Endometrial microvascular endothelial cells (primary cell): ENCODE results near the gene TOM1L1. TPM values are rescaled to one million over a fixed set of nuclear protein-coding genes. Genes with fewer than 3 reads are reported as not detected.

Experiments used
- in situ Hi-C: cut with HindIII; loops from 2 replicates; pipeline ENCODE4 v1.10.0; 2017; ENCODE audit warnings: low sequenced_read_pairs, low pct_unique_long_range_greater_than_20kb; ENCODE audit errors: inconsistent ontology term
- total RNA-seq: library from RNA; depleted of rRNA; stranded (reverse); fragments of >200 nt; gene quantifications from one replicate; pipeline ENCODE4 v1.2.3, GENCODE V29; 2015; ENCODE audit errors: inconsistent ontology term

TOM1L1 gene, protein sequence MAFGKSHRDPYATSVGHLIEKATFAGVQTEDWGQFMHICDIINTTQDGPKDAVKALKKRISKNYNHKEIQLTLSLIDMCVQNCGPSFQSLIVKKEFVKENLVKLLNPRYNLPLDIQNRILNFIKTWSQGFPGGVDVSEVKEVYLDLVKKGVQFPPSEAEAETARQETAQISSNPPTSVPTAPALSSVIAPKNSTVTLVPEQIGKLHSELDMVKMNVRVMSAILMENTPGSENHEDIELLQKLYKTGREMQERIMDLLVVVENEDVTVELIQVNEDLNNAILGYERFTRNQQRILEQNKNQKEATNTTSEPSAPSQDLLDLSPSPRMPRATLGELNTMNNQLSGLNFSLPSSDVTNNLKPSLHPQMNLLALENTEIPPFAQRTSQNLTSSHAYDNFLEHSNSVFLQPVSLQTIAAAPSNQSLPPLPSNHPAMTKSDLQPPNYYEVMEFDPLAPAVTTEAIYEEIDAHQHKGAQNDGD
- total RNA-seq = 22.8 TPM

DNA sequence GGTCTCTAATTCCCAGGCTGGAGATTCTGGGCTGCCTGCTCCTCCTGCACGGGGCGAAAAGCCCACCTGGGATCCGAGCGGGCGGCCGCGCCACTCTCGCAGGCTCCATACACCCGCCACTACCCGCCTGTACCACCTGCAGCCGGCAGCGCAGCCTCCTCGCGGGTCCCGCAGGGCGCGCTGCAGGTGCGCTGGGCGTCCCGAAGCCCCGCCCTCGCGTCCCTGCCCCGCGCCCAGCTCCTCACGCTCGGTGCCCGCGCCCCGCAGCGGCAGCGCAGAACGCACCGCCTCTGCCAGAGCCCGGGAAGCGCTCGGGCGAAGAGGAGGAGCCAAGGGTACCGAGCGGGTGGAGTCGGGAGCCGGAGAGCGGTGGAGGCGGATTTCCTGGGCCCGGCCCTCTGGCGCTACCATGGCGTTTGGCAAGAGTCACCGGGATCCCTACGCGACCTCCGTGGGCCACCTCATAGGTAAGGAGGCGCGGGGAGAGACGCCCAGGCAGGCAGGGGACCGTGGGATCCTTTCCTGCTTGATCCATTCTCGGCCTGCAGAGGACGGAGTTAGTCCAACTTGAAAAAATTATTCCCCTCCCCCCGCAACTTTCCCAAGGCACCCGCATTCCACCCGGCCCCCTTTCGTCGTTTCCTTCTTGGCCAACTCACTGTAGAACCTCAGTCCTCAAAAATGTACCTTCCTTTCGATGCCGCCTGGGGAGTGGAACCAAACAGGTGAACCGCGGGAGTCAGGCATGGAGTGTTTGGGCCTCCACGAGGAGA lies at the start of gene TOM1L1:
Gene TOM1L1, plus strand, starts transcription at position 396 of the 773 bp plus-strand sequence. Its CDS starts 14 bp downstream, at position 410.
- in situ Hi-C loops = no loop called here

DNA sequence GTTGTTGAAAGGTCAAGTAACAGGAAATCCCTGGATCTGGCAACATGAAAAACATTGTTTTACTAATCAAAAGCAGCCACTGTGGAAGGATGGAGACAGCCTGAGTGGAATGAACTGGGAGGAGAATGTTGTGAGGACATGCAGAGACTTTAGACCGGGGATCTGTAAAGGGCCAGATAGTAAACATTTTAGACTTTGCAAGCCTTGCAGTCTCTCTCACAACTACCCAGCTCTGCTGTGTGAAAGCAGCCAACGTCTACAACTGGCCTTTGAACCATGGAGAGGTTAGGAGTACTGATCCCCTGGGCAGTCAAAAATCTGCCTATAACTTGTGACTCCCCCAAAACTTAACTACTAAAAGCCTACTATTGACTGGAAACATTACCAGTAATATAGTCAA lies 41.5 kb upstream of the TOM1L1 start:
- in situ Hi-C loops = no loop called here

DNA sequence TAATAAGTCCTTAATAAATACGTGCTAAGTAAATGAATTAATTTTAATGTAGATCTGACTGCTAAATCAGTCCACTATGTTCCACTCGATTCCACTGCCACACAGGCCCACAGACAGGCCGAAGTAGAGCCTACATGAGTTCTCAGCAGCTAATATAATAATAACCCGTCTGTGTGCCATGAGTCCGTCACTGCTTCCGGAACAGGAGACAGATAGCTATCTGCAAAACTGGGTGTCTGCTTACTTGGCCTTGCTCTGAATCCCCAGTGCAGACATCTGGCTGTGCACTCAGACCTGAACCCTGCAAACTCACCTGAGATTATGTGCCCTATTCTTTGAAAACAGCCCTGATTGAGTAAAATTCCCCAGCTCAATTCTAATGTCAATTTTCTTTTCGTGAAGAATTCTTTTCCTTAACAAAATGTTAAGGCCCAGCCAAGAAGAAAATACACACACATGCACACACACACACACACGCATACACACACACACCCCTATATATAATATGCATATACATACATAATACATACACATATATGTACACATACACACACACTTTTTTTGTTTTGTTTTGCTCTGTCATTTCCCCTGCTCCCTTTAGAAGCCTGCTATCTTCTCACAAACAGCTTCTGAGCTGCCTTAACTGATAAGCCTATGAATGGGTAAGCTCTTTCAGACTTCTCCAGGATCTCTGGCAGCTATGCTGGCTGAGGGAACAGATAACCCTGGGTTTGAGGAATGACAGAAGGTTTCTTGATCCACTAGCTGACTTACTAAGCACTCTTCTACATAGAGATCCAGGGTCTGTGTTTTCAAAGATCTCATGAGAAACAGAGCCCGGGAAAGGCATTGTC lies 39.8 kb upstream of the TOM1L1 start:
- in situ Hi-C loops = no loop called here

DNA sequence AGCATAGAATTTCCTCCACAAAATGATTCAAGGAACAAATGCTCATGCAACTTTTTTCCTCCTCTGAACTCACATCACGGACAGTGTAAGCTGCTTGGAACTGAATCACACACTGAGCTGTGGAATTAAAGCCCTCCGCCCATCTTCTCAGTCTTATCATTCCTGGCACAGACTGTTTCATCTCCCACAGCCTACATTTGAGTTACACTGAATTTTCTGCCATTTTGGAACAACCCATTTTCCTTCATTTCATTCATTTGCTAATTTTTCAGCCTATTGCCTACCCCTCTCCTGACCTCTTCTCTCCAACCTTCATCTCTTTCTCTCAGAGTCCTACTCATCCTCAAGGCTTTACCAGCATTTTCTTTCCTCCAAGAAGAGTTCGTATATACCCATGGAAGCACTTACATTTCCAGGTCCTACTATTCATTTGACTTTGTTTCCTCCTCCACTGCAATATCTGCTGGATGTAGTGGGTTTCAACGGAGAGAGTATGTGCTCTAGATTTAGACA lies 39.1 kb upstream of the TOM1L1 start:
- in situ Hi-C loops = no loop called here

DNA sequence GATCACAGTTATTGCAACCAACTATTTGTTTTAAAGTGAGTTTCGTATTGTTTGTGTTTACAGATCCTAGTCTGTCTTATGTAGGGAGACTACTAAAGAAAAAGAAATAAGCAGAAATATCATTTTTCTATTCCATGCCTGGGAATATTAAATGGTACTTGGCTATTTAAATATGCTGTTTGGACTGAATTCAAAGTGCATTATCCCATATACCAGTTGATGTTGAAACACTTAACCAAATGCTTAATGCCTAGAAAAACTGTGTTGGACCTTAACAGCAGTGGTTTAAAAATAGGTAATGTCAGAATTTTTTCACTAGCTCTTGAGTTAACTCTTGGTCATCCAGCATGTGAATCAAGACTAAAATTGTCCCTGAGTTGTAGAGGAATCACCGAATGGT lies 37.5 kb upstream of the TOM1L1 start:
- in situ Hi-C loops = no loop called here

DNA sequence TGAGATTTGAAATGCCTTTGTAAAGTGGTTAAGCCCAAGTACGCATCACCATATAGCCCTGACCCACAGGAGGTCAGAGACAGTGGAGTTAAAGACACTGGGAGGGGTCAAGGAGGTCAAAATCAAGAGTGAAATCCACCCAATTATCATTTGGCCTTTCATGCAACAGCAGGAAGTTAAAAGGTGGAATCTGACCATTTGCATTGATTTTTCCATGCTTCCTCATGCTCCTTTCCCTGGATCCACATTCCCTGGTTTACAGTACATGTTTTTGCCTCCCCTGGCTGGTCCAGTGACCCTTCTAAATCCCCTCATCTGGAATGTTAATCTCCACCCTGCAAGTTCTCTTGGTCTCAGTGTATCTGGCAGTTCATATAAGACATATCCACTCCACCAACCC lies 36.6 kb upstream of the TOM1L1 start:
- in situ Hi-C loops = no loop called here

DNA sequence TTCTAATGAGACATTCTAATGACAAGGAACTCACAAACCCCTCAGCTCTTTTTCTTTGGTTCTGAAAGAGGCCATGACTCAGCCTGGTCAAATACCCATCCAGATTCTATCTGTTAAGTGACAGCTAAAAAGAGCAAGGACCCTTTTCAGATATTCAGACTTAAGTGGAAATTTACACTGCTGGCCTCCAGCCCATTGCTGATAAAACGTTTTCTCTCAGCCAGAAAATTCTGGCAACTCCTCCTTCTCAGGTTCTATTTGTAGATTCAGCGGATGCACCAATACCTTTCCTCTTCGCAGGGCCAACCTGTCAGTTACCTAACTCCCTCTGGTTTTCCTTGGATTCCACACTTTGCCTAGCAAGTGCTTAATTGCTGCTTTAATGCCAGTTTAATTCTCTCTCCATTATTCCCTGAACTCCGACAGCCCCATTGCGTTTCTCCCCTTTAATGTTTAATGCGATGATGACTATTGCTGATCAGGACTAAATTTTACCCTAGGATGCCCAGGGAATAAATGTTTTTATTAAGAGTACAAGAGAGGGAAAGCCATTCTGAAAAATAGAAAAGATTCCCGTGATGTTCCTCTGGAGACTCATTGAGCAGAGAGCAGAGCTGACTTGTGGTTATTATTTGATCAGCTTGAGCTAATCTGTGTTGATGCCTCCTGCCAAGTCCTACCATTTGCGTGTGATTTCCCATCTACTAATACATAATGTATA lies 35.9 kb upstream of the TOM1L1 start:
- in situ Hi-C loops = no loop called here

DNA sequence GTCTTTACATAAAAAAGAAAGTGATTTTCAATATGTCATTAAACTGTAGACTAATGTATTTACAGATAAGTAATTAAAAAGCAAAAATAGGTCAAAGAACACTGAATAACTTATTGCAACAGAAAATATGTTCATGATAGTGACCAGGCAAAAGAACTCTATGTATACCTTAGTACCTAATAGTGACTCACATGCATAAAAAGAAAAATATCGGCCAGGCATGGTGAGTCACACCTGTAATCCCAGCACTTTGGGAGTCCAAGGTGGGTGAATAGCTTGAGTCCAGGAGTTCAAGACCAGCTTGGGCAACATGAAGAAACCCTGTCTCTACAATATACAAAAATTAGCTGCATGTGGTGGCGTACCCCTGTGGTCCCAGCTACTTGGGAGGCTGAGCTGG lies 33.0 kb upstream of the TOM1L1 start:
- in situ Hi-C loops = no loop called here

DNA sequence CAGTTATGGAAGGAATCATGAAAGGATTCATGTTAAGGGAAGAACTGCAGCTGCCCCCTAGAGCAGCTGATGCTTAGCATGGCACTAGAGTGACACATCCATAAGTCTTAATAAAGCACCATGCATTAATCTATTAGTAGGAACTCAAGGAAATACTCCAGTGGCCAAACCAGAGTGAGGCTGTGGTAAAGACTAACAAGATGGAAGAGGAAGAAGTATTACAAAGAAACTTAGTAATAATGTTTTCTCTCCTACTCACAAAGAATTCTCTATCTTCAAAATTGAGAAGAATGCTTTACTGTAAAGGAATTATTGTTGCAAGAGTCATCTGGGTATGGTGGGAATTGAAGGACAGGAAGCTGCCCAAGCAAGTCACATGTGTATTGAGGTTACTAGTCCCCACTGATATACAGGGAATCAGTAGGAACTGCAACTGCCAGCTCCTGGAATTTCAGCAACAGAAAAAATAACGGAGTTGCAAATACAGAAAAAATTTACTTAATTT lies 29.9 kb upstream of the TOM1L1 start:
- in situ Hi-C loops = no loop called here

DNA sequence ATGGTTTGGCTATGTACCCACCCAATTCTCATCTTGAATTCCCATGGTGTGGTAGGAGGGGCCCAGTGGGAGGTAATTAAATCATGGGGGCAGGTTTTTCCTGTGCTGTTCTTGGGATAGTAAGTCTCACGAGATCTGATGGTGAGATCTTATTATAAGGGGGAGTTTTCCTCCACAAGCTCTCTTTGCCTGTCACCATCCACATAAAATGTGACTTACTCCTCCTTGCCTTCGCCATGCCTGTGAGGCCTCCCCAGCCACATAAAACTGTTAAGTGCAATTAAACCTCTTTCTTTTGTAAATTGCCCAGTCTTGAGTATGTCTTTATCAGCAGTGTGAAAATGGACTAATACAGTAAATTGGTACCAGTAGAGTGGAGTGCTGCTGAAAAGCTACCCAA lies 24.7 kb upstream of the TOM1L1 start:
- in situ Hi-C loops = loop anchor here (25.0 kb wide), 1 partner anchor 1839 kb away; no protein-coding TSS in a partner anchor

DNA sequence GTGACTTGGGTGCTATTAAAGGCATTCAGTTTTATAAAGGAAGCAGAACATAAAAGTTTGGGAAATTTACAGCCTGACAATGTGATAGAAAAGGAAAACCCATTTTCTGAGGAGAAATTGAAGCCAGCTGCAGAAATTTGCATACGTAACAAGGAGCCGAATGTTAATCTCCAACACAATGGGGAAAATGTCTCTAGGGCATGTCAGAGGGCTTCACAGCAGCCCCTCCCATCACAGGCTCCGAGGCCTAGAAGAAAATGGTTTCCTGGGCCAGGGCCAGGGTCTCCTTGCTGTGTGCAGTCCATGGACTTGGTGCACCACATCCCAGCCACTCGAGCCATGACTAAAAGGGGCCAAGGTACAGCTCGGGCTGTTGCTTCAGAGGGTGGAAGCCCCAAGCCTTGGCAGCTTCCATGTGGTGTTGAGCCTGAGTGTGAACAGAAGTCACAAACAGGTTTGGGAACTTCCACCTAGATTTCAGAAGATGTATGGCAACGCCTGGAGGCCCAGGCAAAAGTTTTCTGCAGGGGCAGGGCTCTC lies 23.9 kb upstream of the TOM1L1 start:
- in situ Hi-C loops = loop anchor here (25.0 kb wide), 1 partner anchor 1839 kb away; no protein-coding TSS in a partner anchor

DNA sequence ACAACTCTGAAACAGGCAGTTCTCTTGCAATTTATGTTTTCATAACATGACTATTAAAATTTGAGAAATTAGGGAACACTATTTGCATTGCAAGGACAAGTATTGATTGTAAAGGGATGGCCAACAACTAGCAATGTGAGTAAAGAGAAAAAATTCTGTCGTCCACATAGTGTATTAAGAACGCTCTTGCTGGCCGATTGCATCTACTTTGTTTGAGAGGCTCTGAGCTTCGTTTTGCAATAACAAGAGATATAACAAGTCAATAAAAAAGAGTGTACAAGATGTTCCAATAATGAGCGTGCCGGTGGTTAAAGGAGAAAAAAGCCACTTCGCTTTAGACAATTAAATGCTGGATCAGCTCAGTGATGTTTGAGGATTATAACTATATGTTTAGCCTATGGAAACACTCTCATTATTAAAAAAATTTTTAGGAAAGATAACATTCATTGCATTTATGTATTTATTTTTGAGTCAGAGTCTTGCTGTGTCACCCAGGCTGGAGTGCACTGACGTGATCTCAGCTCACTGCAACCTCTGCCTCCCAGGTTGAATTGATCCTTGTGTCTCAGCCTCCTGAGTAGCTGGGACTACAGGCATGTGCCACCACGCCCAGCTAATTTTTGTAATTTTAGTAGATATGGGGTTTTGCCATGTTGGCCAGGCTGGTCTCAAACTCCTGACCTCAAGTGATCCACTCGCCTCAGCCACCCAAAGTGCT lies 19.2 kb upstream of the TOM1L1 start:
- in situ Hi-C loops = loop anchor here (25.0 kb wide), 1 partner anchor 1844 kb away; no protein-coding TSS in a partner anchor

DNA sequence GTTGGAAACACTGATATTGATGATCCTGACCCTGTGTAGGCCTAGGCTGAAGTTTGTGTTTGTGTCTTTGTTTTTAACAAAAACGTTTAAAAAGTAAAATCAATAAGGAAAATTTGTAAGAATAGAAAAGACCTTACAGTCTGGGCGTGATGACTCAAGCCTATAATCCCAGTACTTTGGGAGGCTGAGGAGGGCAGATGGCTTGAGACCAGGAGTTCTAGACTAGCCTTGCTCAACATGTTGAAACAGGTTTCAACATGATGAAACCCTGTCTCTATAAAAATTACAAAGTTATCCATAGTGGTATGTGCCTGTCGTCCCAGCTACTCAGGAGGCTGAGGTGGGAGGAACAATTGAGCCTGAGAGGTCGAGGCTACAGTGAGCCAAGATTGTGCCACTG lies 18.3 kb upstream of the TOM1L1 start:
- in situ Hi-C loops = loop anchor here (25.0 kb wide), 1 partner anchor 1845 kb away; no protein-coding TSS in a partner anchor

DNA sequence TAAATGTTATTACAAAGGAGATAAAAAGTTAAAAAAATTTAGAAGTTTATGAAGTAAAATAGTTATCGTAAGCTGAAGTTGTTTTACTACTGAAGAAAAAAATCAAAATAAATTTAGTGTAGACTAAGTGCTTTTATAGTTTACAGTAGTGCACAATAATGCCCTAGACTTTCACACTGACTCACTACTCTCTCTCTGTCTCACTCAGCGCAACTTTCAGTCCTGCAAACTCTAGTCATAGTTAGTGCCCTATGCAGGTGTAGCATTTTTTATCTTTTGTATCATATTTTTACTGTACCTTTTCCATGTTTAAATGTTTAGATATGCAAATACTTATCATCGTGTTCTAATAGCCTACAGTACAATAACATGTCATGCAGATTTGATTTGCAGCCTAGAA lies 17.7 kb upstream of the TOM1L1 start:
- in situ Hi-C loops = loop anchor here (25.0 kb wide), 1 partner anchor 1846 kb away; no protein-coding TSS in a partner anchor

DNA sequence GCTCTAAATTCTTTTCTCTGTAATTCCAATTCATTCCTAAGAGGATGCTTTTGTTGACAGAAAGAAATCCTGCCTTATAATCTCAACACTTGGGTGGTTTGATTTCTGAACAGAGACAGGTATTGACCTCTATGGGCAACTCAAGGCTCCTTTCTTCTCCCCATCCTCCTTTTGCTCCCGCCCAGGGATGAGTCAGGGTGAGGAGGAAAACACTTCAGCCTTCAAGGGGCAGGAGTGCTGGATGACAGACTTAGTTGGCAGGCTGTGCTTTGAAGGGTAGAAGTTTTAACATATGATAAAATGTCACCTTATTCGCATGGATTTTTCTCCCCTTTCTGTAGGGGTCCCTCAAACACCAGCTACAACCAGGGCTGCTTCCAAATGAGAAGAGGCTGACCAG lies 16.7 kb upstream of the TOM1L1 start:
- in situ Hi-C loops = loop anchor here (25.0 kb wide), 1 partner anchor 1847 kb away; no protein-coding TSS in a partner anchor

DNA sequence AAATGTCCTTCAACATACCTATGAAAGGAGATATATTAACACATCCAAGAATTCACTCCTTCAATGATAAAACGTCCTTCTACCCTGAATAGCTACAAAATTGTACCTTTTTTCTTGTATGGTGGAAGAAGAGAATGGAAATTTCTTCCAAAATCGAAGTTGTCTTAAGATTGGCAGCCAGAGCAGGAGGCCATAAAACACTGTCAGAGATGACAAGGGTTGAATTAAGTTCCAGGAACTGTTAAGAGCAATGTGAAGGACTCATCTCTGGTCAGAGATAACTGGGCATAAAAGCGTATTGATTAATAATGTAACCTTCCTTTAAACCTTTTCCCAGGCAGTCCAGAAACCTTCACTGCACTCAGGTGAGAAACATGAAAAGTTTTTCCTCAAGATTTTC lies 12.9 kb upstream of the TOM1L1 start:
- in situ Hi-C loops = loop anchor here (25.0 kb wide), 1 partner anchor 1850 kb away; no protein-coding TSS in a partner anchor

DNA sequence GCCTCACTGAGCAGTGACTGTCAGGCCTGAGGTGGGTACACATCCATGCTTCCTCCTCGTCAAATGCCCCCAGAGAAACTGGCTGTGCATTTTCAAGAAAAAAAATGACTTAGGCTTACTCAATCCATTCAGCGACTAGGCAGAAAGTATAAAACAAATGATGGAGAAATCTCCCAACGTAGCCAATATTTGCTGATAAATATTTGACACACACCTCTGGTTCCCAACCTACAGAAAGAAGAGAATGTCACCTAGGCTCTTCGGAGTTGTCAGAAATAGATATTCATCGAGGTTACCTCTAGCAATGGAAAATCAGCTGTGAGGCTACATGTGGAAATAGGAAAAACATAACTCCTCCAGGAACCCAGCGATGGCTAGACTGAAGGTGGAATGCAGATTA lies 12.4 kb upstream of the TOM1L1 start:
- in situ Hi-C loops = loop anchor here (25.0 kb wide), 1 partner anchor 1851 kb away; no protein-coding TSS in a partner anchor
